HG03095 (cell line): ENCODE data around the gene ARRDC1.
"Not testable (repeated sequence)": the region's sequence is repeated elsewhere in the genome, so short reads cannot be mapped to it uniquely, and the experiment has no call there.

Experiments used
- ATAC-seq: cut with Tn5 transposase; IDR thresholded peaks from one replicate; pipeline ENCODE4 v1.9.1; 2021; ENCODE audit warnings: moderate library complexity; ENCODE audit not compliant: unreplicated experiment

Gene ARRDC1

GRCh38 chr9:137611623-137612609 lies 6.4 kb downstream of the ARRDC1 start:
- ATAC-seq, result no peak

- no peak for ATAC-seq
Observed at GRCh38 chr9:137612741-137613142, 7.3 kb downstream of the ARRDC1 start.

- no peak for ATAC-seq
Observed at GRCh38 chr9:137613259-137613658, 7.8 kb downstream of the ARRDC1 start.

DNA sequence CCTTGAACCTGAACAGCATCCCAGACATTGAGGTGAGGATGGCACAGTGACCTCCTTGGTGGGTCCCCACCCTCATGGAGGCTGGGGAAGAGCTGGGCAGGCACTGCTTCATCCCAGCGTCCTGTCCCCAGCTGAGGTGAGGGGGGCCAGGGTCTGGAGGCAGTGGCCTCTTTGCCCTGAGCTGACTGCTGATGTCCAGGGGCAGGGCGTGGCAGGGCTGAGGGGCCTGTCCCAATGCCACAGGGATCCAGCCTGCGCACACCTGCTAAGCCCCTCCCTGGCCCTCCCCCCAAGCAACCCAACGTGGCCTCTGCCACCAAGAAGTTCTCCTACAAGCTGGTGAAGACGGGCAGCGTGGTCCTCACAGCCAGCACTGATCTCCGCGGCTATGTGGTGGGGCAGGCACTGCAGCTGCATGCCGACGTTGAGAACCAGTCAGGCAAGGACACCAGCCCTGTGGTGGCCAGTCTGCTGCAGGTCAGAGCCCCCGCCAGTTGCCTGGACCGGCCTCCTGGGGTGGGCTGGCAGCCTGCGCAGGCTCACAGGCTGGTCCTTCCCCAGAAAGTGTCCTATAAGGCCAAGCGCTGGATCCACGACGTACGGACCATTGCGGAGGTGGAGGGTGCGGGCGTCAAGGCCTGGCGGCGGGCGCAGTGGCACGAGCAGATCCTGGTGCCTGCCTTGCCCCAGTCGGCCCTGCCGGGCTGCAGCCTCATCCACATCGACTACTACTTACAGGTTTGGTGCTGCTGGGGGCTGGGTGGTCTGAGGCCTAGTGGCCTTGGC lies 8.4 kb downstream of the ARRDC1 start:
- no peak for ATAC-seq

DNA sequence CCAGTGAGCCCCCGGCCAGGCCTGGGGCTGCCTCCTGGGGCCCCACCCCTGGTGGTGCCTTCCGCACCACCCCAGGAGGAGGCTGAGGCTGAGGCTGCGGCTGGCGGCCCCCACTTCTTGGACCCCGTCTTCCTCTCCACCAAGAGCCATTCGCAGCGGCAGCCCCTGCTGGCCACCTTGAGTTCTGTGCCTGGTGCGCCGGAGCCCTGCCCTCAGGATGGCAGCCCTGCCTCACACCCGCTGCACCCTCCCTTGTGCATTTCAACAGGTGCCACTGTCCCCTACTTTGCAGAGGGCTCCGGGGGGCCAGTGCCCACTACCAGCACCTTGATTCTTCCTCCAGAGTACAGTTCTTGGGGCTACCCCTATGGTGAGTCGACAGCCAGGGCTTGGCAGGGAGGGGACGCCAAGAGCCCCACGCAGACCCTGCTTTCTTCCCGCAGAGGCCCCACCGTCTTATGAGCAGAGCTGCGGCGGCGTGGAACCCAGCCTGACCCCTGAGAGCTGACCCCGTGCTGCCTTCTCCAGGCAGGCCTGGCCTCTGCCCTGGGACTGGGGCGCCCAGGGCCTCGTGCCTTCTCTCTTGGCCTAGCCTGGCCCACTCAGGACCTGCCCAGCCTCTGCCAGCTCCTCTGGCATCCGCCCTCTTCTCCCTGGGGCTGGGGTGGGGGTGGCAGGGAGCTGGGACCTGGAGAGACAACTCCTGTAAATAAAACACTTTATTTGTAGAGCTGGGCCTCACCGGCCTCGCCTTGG lies 9.3 kb downstream of the ARRDC1 start:
- ATAC-seq, result no peak

GRCh38 chr9:137615387-137615871 lies 9.9 kb downstream of the ARRDC1 start:
- ATAC-seq, result no peak

- ATAC-seq, result peak; percentile 46
Observed at GRCh38 chr9:137618105-137619067, 12.9 kb downstream of the ARRDC1 start, which contains the start of gene EHMT1. Gene EHMT1 (plus strand): TSS chr9:137619005. CDS start chr9:137619029, 24 bp downstream.

GRCh38 chr9:137619240-137620047 lies 14.0 kb downstream of the ARRDC1 start:
- peak; percentile 10 for ATAC-seq

GRCh38 chr9:137620048-137620405 lies 14.5 kb downstream of the ARRDC1 start:
- no peak for ATAC-seq

- ATAC-seq, result no peak
Observed at GRCh38 chr9:137620581-137620980, 15.1 kb downstream of the ARRDC1 start.

DNA sequence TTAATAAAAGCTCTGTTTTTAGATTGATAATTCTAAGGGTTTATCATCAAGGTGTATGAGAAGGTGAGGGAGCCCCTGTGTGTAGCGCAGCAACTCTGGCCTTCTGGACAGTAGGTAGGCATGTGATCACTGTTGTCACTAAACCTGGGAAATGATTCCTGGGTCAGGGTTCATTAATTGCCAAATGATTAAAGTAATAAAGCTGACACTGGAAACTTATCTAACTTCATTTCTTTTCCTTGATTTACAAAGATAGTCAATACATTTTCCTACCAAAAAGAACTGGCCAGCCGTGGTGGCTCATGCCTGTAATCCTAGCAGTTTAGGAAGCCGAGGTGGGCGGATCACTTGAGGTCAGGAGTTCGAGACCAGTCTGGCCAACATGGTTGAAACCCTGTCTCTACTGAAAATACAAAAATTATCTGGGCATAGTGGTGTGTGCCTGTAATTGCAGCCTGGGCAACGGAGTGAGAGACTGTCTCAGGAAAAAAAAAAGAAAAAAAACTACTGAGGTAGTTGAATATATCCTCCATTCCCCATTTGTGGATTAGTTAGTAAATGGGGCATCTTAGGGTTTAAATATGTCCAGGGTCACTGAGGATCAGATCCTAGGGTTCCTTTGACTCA lies 15.8 kb downstream of the ARRDC1 start:
- ATAC-seq, result no peak

DNA sequence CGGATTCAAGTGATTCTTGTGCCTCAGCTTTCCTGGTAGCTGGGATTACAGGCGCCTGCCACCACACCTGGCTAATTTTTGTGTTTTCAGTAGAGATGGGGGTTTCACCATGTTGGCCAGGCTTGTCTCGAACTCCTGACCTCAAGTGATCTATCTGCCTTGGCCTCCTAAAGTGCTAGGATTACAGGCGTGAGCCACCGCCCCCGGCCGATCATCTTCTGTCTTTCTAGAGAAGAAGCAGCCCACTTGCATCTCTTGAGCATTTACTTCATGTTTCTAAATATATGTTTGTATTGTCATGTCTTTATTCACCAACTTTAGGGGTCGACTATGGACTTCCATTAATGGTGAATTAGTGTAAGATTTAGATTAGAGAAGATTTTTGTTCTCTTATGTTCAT lies 16.7 kb downstream of the ARRDC1 start:
- ATAC-seq, result not testable (repeated sequence)

DNA sequence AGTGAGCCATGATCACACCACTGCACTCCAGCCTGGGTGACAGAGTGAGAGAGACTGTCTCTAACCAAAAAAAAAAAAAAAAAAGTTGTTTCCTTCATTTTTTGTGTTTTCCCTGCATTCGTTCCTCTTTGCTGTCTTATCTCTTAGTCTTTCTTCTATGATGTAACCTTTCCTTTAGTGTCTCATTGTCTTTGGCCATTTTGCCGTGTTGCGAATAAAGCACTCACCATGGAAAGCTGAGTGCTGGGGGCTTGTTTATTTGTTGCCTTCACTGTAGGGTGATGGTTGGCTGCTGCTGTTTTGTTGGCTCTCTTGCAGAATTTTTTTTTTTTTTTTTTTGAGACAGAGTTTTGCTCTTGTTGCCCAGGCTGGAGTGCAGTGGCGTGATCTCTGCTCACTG lies 21.0 kb downstream of the ARRDC1 start:
- no peak for ATAC-seq

GRCh38 chr9:137627406-137627805 lies 21.9 kb downstream of the ARRDC1 start:
- ATAC-seq, result not testable (repeated sequence)

DNA sequence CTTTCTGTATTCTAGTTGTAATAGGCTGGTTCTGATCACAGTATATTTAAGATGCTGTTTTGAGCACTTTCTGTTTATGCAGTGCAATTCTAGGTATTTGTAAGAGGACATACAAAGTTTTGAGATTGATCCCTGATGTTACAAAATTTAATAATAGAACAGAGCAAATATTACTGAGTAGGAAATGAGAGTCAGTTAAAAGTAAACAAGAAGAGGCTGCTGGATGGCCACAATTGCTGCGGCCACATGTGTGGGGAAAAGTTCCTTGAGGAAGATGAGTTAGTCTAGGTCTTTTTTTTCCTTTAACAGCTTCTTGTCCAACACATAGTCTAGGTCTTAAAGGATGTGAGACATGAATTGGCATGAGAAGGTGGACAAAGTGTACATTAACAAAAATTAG lies 24.6 kb downstream of the ARRDC1 start:
- no peak for ATAC-seq

- no peak for ATAC-seq
Observed at GRCh38 chr9:137630679-137631078, 25.2 kb downstream of the ARRDC1 start.

DNA sequence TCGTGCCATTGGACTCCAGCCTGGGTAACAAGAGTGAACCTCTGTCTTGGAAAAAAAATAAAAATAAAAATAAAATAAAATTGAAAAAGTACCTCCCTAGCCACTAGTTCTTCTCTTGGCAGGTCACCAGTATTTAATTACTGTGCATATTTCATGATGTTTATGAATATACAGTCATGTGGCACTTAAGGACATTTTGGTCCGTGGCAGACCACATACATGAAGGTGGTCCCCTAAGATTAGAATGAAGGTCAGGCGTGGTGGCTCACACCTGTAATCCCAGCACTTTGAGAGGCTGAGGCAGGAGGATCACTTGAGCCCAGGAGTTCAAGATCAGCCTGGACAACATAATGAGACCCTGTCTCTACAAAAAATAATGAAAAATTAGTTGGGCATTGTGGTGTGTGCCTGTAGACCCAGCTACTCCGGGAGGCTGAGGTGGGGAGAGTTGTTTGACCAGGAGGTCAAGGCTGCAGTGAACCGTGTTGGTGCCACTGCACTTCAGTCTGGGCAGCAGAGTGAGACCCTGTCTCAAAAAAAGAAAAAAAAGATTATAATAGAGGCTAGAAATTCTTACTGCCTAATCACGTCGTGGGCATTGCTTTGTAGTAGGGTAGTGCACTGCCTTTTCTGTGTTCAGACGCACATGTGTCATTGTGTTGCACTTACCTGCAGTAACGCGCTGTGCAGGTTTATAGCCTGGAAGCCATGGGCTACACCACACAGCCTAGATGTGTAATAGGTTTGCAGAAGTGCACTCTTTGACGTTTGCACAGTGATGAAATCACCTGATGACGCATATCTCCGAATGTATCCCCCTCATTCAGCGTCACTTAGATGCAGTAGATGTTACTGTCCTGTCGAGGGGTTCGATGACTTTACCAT lies 26.1 kb downstream of the ARRDC1 start:
- ATAC-seq, result no peak
